A673 (cell line): ENCODE measurements around the gene KCNIP4. TPM values are rescaled to one million over a fixed set of nuclear protein-coding genes. Genes with fewer than 3 reads are reported as not detected.

Source experiments
- BruUV-seq: library from RNA; stranded (reverse); fragments of 400-500 nt; replicated peaks from 2 replicates; lab custom pipeline; 2021; lab: Mats Ljungman, UMichigan
- CTCF ChIA-PET: fragments of 300-600 bp; sonication (Branson Sonifier 250); formaldehyde crosslinking; loops from one replicate; lab custom pipeline; 2022; ENCODE audit warnings: antibody characterized with exemption; lab: Charles Lee
- POLR2A ChIA-PET: fragments of 300-600 bp; sonication (Branson Sonifier 250); formaldehyde crosslinking; loops from one replicate; lab custom pipeline; 2022; ENCODE audit warnings: antibody characterized with exemption; ENCODE audit not compliant: low non-redundant PET; lab: Charles Lee
- DNase-seq: peaks from one replicate; pipeline ENCODE4 v3.0.0-alpha.2; 2015; ENCODE audit warnings: low spot score
- H3K27ac ChIP-seq: fragments of 200-600 bp; sonication (generic); 2 replicates; pipeline ENCODE4 v1.5.1; 2016; ENCODE audit warnings: mixed run types, low read depth, mild to moderate bottlenecking, mixed read lengths, antibody characterized with exemption, low read length; ENCODE audit not compliant: poor library complexity, severe bottlenecking
- H3K27me3 ChIP-seq: fragments of 200-600 bp; sonication (generic); replicated peaks from 2 replicates; pipeline ENCODE4 v1.6.1; 2017; ENCODE audit warnings: mixed run types, low read depth, mild to moderate bottlenecking, mixed read lengths, antibody characterized with exemption, low read length; ENCODE audit not compliant: insufficient read depth, poor library complexity
- H3K36me3 ChIP-seq: fragments of 200-600 bp; sonication (generic); 2 replicates; pipeline ENCODE4 v1.6.1; 2016; ENCODE audit warnings: mixed run types, mild to moderate bottlenecking, mixed read lengths, antibody characterized with exemption, low read length; ENCODE audit not compliant: insufficient read depth, poor library complexity, severe bottlenecking
- H3K4me1 ChIP-seq: fragments of 200-600 bp; sonication (generic); 2 replicates; pipeline ENCODE4 v1.6.1; 2017; ENCODE audit warnings: mixed run types, mild to moderate bottlenecking, mixed read lengths, antibody characterized with exemption, low read length; ENCODE audit not compliant: insufficient read depth, poor library complexity, severe bottlenecking
- H3K4me3 ChIP-seq: fragments of 200-600 bp; sonication (generic); 2 replicates; pipeline ENCODE4 v1.5.1; 2016; ENCODE audit warnings: low read depth, mixed run types, mild to moderate bottlenecking, mixed read lengths, low read length; ENCODE audit not compliant: poor library complexity, severe bottlenecking
- H3K9me3 ChIP-seq: fragments of 200-600 bp; sonication (generic); 2 replicates; pipeline ENCODE4 v1.6.1; 2016; ENCODE audit warnings: mixed run types, low read depth, mild to moderate bottlenecking, mixed read lengths, antibody characterized with exemption, low read length; ENCODE audit not compliant: poor library complexity, severe bottlenecking
- CTCF ChIP-seq: fragments of 300-800, 200-600 bp; sonication (generic); conservative IDR thresholded peaks from 2 replicates; pipeline ENCODE4 v1.5.1; 2017; ENCODE audit warnings: low read depth, mild to moderate bottlenecking, antibody characterized with exemption, low read length, moderate library complexity, mixed read lengths
- EZH2 ChIP-seq: fragments of 200-600 bp; sonication (generic); IDR thresholded peaks from 2 replicates; pipeline ENCODE4 v1.6.1; 2017; ENCODE audit warnings: borderline replicate concordance, low read depth, mild to moderate bottlenecking, mixed read lengths, antibody characterized with exemption, low read length; ENCODE audit not compliant: poor library complexity, severe bottlenecking
- intact Hi-C: fragments of 100-400 bp; cut with micrococcal nuclease; formaldehyde crosslinking; loops from one replicate; pipeline ENCODE4 v1.10.0; 2022; ENCODE audit not compliant: unreplicated experiment
- total RNA-seq: library from RNA; stranded (reverse); gene quantifications from 2 replicates; pipeline ENCODE4 v1.2.3, GENCODE V29; 2021

KCNIP4 gene
- total RNA-seq, 1 experiment from 2014 or later = not detected

DNA sequence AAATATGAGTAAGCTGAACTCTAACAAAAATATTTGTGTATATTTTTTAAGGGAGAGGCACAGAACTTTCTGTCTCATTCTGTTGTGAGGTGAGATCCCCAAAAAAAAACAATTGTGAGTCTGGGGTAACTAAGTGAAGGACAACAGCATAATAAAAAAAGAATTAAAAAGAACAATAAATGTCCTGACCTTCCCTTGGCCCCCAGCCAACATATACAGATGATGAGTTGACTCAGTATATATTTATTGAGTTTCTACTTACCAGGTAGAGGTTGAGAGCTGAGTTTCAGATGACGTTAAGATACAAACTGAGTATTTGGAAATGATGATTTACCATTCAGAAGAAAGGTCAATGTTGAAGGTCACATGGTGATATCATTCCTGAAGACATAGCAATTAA lies 239.5 kb downstream of the KCNIP4 start:
- H3K36me3 ChIP-seq = no peaks in the 10 kb centered on the region
- H3K27ac ChIP-seq = no peak overlapping the region
- H3K4me1 ChIP-seq = no peaks in the 10 kb centered on the region
- H3K27me3 ChIP-seq = no peaks in the 10 kb centered on the region
- no TSS peak for BruUV-seq
- H3K9me3 ChIP-seq = no peaks in the 10 kb centered on the region
- no peak for DNase-seq
- TF ChIP-seq CTCF = no peak
- TF ChIP-seq EZH2 = no peak
- intact Hi-C loops = no loop called here
- CTCF ChIA-PET = no interaction called here
- POLR2A ChIA-PET = no interaction called here
- no peak overlapping the region for H3K4me3 ChIP-seq

DNA sequence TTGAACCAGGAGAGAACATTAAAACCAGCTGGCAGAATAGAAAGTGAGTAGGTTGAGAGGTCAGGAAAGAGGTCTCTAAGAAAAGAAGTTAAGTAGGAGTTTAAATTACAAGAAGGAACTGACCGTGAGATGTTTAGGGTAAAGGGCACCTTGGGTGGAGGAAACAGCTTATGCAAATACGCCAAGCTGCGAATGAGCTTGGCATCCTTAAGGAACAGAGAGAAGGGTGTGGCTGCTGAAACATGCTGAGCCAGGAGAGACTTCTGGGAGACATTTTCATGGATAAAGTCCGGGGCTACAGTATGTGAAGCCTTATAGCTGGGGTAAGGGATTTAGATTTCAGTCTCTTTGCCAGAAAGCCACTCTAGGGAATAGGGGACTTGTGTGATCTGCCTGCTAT lies 249.1 kb downstream of the KCNIP4 start:
- no peak for DNase-seq
- ChIA-PET CTCF (no interaction called here), POLR2A (no interaction called here)
- no TSS peak for BruUV-seq
- H3K27me3 ChIP-seq = no peaks in the 10 kb centered on the region
- H3K27ac ChIP-seq = no peak overlapping the region
- no peak overlapping the region for H3K4me3 ChIP-seq
- no peaks in the 10 kb centered on the region for H3K4me1 ChIP-seq
- no peak for TF ChIP-seq CTCF
- TF ChIP-seq EZH2 = no peak
- no peaks in the 10 kb centered on the region for H3K9me3 ChIP-seq
- intact Hi-C loops = no loop called here
- H3K36me3 ChIP-seq = no peaks in the 10 kb centered on the region

DNA sequence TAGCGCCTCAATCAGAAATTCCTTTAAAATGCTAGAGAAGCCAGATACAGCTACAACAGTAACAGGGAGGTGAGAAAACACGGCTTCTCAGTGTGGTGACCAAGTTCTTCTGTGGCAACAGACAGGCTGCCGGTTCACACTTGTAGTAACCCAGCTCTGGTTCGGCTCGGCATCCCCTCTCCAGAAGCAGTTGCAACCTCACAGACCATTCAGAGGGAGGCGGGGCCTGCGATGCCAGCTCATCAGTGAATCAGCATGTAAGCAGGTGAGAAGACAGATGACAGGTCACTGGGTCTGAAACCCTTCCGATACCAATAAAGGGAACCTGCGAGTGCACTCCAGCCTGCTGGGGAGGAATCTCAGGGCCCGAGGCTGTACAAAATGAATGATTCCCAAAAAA lies 251.0 kb downstream of the KCNIP4 start:
- TF ChIP-seq EZH2 = no peak
- TF ChIP-seq CTCF = no peak
- intact Hi-C loops = no loop called here
- BruUV-seq = no TSS peak
- Histone ChIP-seq H3K36me3 (no peaks in the 10 kb centered on the region), H3K4me3 (no peak overlapping the region), H3K27me3 (no peaks in the 10 kb centered on the region), H3K27ac (no peak overlapping the region), H3K9me3 (no peaks in the 10 kb centered on the region), H3K4me1 (no peaks in the 10 kb centered on the region)
- CTCF ChIA-PET = no interaction called here
- POLR2A ChIA-PET = no interaction called here
- DNase-seq = no peak
